ENCODE results near the gene PRDX3.

GRCh38 chr10:119118231-119118630, 60.4 kb downstream of the PRDX3 start:
- TF ChIP-seq POLR2A (IDR thresholded peaks at IDR 0.05), result no peak
- TF ChIP-seq, protein P1, sequence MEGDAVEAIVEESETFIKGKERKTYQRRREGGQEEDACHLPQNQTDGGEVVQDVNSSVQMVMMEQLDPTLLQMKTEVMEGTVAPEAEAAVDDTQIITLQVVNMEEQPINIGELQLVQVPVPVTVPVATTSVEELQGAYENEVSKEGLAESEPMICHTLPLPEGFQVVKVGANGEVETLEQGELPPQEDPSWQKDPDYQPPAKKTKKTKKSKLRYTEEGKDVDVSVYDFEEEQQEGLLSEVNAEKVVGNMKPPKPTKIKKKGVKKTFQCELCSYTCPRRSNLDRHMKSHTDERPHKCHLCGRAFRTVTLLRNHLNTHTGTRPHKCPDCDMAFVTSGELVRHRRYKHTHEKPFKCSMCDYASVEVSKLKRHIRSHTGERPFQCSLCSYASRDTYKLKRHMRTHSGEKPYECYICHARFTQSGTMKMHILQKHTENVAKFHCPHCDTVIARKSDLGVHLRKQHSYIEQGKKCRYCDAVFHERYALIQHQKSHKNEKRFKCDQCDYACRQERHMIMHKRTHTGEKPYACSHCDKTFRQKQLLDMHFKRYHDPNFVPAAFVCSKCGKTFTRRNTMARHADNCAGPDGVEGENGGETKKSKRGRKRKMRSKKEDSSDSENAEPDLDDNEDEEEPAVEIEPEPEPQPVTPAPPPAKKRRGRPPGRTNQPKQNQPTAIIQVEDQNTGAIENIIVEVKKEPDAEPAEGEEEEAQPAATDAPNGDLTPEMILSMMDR (IDR thresholded peaks at IDR 0.05), result no peak
